Body of pancreas (tissue), 4 donors: ENCODE measurements around the gene CERT1.

Source experiments
- CTCF ChIP-seq, 7 experiments: fragments of 450-650 bp in 4 of 7; fragments of 200-600 bp in 3 of 7; sonication (generic) in 3 of 7; IDR thresholded peaks; one replicate each; pipeline ENCODE4 v1.5.1; 2016 to 2019; ENCODE audit warnings: antibody characterized with exemption in 7 of 7
- POLR2A ChIP-seq, 3 donors: fragments of 450-650 bp; IDR thresholded peaks; one replicate each; pipeline ENCODE4 v1.6.1; 2016; ENCODE audit warnings: antibody characterized with exemption in 3 of 3, mild to moderate bottlenecking in 2 of 3

GRCh38 chr5:75550597-75550996 is 39.2 kb upstream of the CERT1 start:
- TF ChIP-seq POLR2A (IDR thresholded peaks at IDR 0.05) (no peak), CTCF (IDR thresholded peaks at IDR 0.05) (no peak)
